ENCODE results near the gene ZFP90. TPM values are rescaled to one million over a fixed set of nuclear protein-coding genes. Genes with fewer than 3 reads are reported as not detected.

Gene ZFP90
- total and polyA plus RNA-seq, 9 of the 15 experiments (the other 6 are each of a cell fraction or from before 2014, with no cell fraction given), result 0.66 to 2.9 (median 2.3) TPM

DNA sequence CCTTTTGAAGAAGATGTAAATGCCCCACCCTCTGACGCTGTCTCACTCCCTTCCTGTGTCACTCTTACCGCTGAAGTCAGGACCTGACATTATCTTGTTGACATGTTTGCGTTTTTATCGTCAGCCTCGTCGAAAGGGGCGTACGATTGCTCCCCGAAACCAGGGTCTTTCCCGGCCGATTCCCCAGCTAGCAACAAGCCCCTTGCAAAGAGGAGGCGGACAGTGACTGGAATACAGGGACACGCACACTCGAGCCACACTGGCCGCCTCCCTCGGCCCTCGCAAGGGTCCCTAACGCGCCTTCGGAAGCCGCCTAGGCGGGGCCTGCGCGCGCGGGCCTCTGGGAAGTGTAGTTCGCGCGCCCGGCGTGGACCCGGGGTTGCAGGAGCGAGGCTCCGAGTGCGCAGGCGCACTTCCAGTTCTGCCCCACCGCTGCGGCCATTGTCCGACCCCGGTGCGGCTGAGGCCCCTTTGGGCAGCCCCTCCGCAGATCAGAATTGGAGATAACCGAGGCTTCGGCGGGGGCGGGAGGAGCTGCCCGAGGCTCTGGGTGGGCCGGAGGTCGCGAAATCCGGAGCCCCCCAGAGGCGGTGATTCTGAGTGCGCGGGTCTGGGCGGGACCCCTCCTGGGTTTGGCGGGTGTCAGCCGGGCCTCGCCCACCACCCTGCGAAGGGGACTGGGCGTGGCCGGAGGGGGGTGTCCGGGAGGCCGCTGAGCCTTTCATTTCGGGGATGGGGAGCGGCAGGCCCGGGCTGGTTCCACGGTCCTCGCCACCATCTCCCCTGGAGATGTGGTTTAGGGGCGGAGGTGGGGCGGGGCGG is at the start of gene ZFP90 (continued):
- TF ChIP-seq ATF1 (CRISPR knock-in tag; IDR thresholded peaks at IDR 0.05) (no peak), ATF1 (tag; IDR thresholded peaks at IDR 0.05) (peak; percentile 90), PCBP2 (IDR thresholded peaks at IDR 0.05; ENCODE audit: low read depth, low read length, poor library complexity, severe bottlenecking) (no peak), MECOM (CRISPR knock-in tag; IDR thresholded peaks at IDR 0.05) (0 out of 2 replicates have a peak, but pooled peaks have one; percentile 12), ZNF134 (CRISPR knock-in tag; conservative IDR thresholded peaks at IDR 0.05) (no peak), TCFL5 (CRISPR knock-in tag; conservative IDR thresholded peaks at IDR 0.05) (no peak), CBX2 (IDR thresholded peaks at IDR 0.05; ENCODE audit: insufficient read depth, low read length, poor library complexity, severe bottlenecking) (no peak), FOXJ2 (tag; IDR thresholded peaks at IDR 0.05) (no peak), ZBTB8A (IDR thresholded peaks at IDR 0.05; ENCODE audit: partially characterized antibody) (no peak), ZNF347 (CRISPR knock-in tag; IDR thresholded peaks at IDR 0.05; ENCODE audit: low read depth) (no peak), CCNT2 (IDR thresholded peaks at IDR 0.05; ENCODE audit: borderline replicate concordance, extremely low read depth, insufficient read length, low read depth, low read length) (peak; percentile 44), MAZ (CRISPR knock-in tag; conservative IDR thresholded peaks at IDR 0.05 in 1 of 2, IDR thresholded peaks at IDR 0.05 in 1 of 2) (peak; percentile 43 to 45; a peak in 1 of 4 replicates), GABPA (tag; conservative IDR thresholded peaks at IDR 0.05; ENCODE audit: low read depth) (peak; percentile 37; the same call in 1 of the 2 replicates), ZNF146 (CRISPR knock-in tag; IDR thresholded peaks at IDR 0.05; ENCODE audit: unreplicated experiment) (no peak), YBX1 (IDR thresholded peaks at IDR 0.05) (no peak), ARID1B (IDR thresholded peaks at IDR 0.05) (no peak), HMGN3 (IDR thresholded peaks at IDR 0.05; ENCODE audit: borderline replicate concordance, extremely low read depth, insufficient read length, low read depth, low read length) (peak; percentile 70), CBX8 (IDR thresholded peaks at IDR 0.05; ENCODE audit: borderline replicate concordance, extremely low read depth, low read depth, low read length, poor library complexity, severe bottlenecking) (no peak), RBM25 (IDR thresholded peaks at IDR 0.05; ENCODE audit: low read depth, low read length, severe bottlenecking) (no peak), BRD4 (IDR thresholded peaks at IDR 0.05) (no peak), NCOA6 (IDR thresholded peaks at IDR 0.05) (peak; percentile 75), RB1 (IDR thresholded peaks at IDR 0.05; ENCODE audit: low read depth) (peak; percentile 24; the same call in 1 of the 2 replicates), POLR2A (conservative IDR thresholded peaks at IDR 0.05) (peak; percentile 64), BMI1 (IDR thresholded peaks at IDR 0.05; ENCODE audit: low read length) (no peak)
- TF ChIP-seq, protein P1, sequence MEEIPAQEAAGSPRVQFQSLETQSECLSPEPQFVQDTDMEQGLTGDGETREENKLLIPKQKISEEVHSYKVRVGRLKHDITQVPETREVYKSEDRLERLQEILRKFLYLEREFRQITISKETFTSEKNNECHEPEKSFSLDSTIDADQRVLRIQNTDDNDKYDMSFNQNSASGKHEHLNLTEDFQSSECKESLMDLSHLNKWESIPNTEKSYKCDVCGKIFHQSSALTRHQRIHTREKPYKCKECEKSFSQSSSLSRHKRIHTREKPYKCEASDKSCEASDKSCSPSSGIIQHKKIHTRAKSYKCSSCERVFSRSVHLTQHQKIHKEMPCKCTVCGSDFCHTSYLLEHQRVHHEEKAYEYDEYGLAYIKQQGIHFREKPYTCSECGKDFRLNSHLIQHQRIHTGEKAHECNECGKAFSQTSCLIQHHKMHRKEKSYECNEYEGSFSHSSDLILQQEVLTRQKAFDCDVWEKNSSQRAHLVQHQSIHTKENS (CRISPR knock-in tag; IDR thresholded peaks at IDR 0.05), result no peak
- TF ChIP-seq, protein P2, sequence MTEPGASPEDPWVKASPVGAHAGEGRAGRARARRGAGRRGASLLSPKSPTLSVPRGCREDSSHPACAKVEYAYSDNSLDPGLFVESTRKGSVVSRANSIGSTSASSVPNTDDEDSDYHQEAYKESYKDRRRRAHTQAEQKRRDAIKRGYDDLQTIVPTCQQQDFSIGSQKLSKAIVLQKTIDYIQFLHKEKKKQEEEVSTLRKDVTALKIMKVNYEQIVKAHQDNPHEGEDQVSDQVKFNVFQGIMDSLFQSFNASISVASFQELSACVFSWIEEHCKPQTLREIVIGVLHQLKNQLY (CRISPR knock-in tag; conservative IDR thresholded peaks at IDR 0.05), result no peak

All from K562 (cell line).